GM12874 (cell line): ENCODE results near the gene LILRB4.

Experiments
- CTCF ChIP-seq: IDR thresholded peaks from 2 replicates; pipeline ENCODE4 v1.5.1; 2011; ENCODE audit warnings: low read depth, mild to moderate bottlenecking, control low read depth, low read length, moderate library complexity; ENCODE audit not compliant: insufficient read depth

LILRB4 gene

GRCh38 chr19:54677217-54677616 lies 14.4 kb downstream of the LILRB4 start:
- no peak for TF ChIP-seq CTCF

GRCh38 chr19:54682306-54682856 lies 19.6 kb downstream of the LILRB4 start:
- no peak for TF ChIP-seq CTCF

GRCh38 chr19:54684527-54684926 lies 21.7 kb downstream of the LILRB4 start:
- TF ChIP-seq CTCF = no peak

DNA sequence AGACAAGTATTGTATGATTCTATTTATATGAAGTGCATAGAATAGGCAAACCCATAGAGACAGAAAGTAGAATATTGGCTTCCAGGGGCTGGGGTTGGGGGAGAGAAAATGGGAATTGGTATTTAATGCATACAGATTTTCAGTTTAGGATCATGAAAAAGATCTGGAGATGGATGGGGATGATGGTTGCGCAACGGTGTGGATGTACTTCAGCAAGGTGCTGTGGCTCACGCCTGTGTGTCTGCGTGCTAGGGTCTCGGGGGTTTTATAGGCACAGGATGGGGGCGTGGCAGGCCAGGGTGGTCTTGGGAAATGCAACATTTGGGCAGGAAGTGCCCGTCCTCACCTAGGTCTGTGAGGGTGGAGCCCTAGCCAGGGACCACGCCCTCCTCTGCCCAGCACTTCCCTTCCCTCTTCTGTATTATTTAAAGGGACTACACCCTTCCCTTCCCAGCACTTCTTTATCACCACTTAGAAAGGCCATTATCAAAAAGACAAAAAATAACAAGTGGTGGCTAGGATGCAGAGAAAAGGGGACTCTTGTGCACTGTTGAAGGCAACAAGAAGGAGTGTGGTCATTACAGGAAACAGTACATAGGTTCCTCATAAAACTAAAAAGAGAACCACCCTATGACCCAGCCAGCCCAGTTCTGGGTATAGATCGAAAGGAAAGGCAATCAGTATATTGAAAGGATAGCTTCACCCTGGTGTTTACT lies 29.0 kb downstream of the LILRB4 start:
- no peak for TF ChIP-seq CTCF

DNA sequence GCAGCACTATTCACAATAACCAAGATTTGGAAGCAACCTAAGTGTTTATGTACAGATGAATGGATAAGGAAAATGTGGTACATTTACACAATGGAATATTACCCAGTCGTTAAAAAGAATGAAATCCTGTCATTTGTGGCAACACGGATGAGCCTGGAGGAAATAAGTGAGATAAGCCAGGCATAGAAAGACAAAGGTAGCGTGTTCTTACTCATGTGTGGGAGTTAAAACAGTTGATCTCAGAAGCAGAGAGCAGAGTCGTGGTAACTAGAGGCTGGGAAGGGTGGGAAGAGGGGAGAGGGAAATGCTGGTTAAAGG lies 29.5 kb downstream of the LILRB4 start:
- no peak for TF ChIP-seq CTCF

- no peak for TF ChIP-seq CTCF
Observed at GRCh38 chr19:54694648-54695047, 31.9 kb downstream of the LILRB4 start.

DNA sequence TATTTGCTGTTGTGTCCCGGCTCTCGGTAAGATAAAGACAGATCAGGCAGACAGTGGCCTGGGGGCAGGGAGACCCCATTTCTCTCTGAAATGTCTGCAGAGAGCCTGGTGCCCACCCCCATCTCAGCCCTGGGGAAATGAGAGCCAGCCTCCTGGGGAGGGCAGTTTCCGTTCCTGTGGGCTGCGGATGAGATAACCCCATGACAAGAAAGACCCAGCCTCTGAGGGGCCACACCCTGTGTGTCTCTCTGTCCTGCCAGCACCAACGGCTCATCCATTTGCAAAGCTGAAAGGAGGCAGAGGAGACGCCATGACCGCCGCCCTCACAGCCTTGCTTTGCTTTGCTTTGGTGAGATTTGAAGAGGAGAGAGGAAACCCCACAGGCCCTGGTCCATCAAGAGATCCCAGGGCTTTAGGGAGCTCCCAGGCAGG lies 33.3 kb downstream of the LILRB4 start:
- no peak for TF ChIP-seq CTCF
